ENCODE measurements around the gene TSHZ2. TPM values are rescaled to one million over a fixed set of nuclear protein-coding genes. Genes with fewer than 3 reads are reported as not detected.

TSHZ2 gene
- total RNA-seq, 6 experiments from 2014 or later = 14.2 to 28.1 (median 21.0) TPM

DNA sequence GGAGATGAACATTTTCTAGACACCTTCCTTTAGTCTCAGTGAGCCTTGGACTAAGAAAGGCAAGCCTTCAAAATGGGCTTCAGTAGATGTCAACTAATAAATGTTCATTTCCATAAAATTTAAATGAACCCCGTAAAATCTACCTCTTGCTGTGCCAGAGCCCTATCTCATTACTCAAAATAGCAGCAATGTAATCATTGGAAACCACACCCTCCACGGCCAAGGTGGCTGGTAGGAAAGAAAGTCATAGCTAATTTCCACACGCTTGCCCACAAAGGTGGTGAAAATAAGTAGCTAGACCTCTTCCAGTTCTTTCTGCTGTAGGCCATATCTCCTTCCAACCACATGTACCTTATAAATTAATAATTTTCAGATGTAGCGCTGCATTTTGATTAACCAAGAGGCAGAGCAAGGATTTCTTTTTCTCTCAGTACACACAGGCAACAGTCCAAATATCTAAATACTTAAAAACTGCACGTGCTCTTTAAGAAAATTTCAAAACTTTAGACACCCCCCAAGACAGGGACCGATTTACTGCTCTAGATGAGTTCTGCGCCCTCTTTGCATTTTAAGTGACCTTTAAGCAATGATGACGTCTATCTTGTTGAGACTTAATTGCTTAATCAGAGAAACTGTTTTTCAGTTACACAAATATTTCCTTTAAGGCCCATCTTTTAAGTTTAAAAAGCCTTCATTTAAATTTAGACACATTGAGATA lies 330.7 kb downstream of the TSHZ2 start:
- H3K4me1 ChIP-seq = no peaks in the 10 kb centered on the region
- no peak for DNase-seq

GRCh38 chr20:53303413-53303760 lies 331.2 kb downstream of the TSHZ2 start:
- WGBS (ENCODE audit: insufficient coverage, low coverage, low lambda C conversion rate, missing lambda C conversion rate) = 60% methylated on average over 4 of the region's 4 CpGs
- intact Hi-C loops (cut with DNase I) = no loop called here
- DNase-seq (no peak), ATAC-seq (no peak)
- Histone ChIP-seq H3K4me3 (no peak overlapping the region), H3K4me1 (no peaks in the 10 kb centered on the region), H3K27me3 (no peaks in the 10 kb centered on the region), H3K36me3 (no peaks in the 10 kb centered on the region), H3K9me3 (no peaks in the 10 kb centered on the region), H3K27ac (no peak overlapping the region)
- no peak for TF ChIP-seq POLR2A (IDR thresholded peaks at IDR 0.05)
- no peak for TF ChIP-seq CTCF (IDR thresholded peaks at IDR 0.05)

More for the DNA sequence above, 330.7 kb downstream of the TSHZ2 start:
- H3K27me3 ChIP-seq = no peaks in the 10 kb centered on the region
- ATAC-seq = no peak
- H3K4me3 ChIP-seq = no peak overlapping the region
- 82% methylated on average over 8 of the region's 8 CpGs for whole genome bisulfite sequencing (ENCODE audit: insufficient coverage, low coverage, low lambda C conversion rate, missing lambda C conversion rate)
- intact Hi-C loops (cut with DNase I) = no loop called here
- no peak for TF ChIP-seq POLR2A (IDR thresholded peaks at IDR 0.05)
- TF ChIP-seq CTCF (IDR thresholded peaks at IDR 0.05) = no peak
- no peaks in the 10 kb centered on the region for H3K36me3 ChIP-seq
- H3K9me3 ChIP-seq = no peaks in the 10 kb centered on the region
- H3K27ac ChIP-seq = no peak overlapping the region

- no peak for ATAC-seq
Measured at GRCh38 chr20:53304146-53304545, 332.0 kb downstream of the TSHZ2 start.

DNA sequence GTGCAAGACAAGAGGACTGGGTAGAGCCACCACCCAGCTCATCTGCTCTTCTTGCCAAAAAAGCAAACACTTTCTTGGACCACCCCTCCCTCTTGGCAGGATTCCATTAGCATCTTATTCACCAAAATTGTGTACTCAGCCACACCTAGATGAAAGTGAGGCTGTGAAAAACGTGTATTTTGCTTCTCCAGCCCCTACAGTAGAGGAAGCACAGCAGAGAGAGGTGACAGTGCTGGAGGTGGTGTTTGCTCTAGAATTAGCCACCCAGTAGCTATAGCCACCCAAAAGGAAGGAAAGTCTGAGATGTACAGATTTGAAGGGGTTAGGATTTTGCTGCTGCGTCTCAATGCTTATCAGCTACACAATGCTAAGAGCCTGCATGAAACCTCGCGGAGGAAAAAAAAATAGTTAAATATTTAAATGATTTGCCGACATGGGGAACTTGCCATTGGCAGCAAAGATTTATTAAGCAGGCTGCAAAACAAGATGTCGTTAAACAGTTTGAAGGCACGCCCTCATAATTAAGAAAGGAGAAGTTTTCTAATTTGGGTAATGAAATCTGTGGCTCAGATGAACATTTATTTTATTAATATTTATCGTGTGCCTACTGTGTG lies 334.1 kb downstream of the TSHZ2 start:
- intact Hi-C loops (cut with DNase I) = no loop called here
- Histone ChIP-seq H3K27me3 (no peaks in the 10 kb centered on the region), H3K9me3 (no peaks in the 10 kb centered on the region), H3K36me3 (no peaks in the 10 kb centered on the region), H3K4me3 (no peak overlapping the region), H3K4me1 (no peaks in the 10 kb centered on the region), H3K27ac (no peak overlapping the region)
- WGBS (ENCODE audit: insufficient coverage, low coverage, low lambda C conversion rate, missing lambda C conversion rate) = 59% methylated on average over 8 of the region's 8 CpGs
- no peak for ATAC-seq
- TF ChIP-seq POLR2A (IDR thresholded peaks at IDR 0.05) = no peak
- TF ChIP-seq CTCF (IDR thresholded peaks at IDR 0.05) = no peak
- DNase-seq = no peak

More at GRCh38 chr20:53304146-53304545, 332.0 kb downstream of the TSHZ2 start:
- no peaks in the 10 kb centered on the region for H3K4me1 ChIP-seq
- intact Hi-C loops (cut with DNase I) = no loop called here
- H3K9me3 ChIP-seq = no peaks in the 10 kb centered on the region
- H3K27me3 ChIP-seq = no peaks in the 10 kb centered on the region
- H3K4me3 ChIP-seq = no peak overlapping the region
- no peak for DNase-seq
- H3K36me3 ChIP-seq = no peaks in the 10 kb centered on the region
- WGBS (ENCODE audit: insufficient coverage, low coverage, low lambda C conversion rate, missing lambda C conversion rate) = 82% methylated on average over 3 of the region's 3 CpGs
- H3K27ac ChIP-seq = no peak overlapping the region
- TF ChIP-seq CTCF (IDR thresholded peaks at IDR 0.05) (no peak), POLR2A (IDR thresholded peaks at IDR 0.05) (no peak)
